GM12878 (cell line): ENCODE data around the gene OR4C11.

Experiments
- BHLHE40 ChIP-seq, 2 experiments: fragments of 450-650 bp in 1 of 2; IDR thresholded peaks; 2 replicates each; pipeline ENCODE4 v1.6.1; 2011 to 2017; ENCODE audit warnings: low read depth in 2 of 2, borderline replicate concordance in 1 of 2, improper control_type of control experiment in 1 of 2, low read length in 1 of 2, mild to moderate bottlenecking in 1 of 2
- CTCF ChIP-seq, 3 experiments: IDR thresholded peaks in 2 of 3; conservative IDR thresholded peaks in 1 of 3; 2 replicates each; pipeline ENCODE4 v1.5.1; 2011; ENCODE audit warnings: low read depth in 3 of 3, low read length in 3 of 3, mild to moderate bottlenecking in 3 of 3, control low read depth in 2 of 3, moderate library complexity in 2 of 3, inconsistent platforms in 1 of 3, mixed read lengths in 1 of 3; ENCODE audit not compliant: control insufficient read depth in 2 of 3, insufficient read depth in 1 of 3; ENCODE audit errors: extremely low read depth in 1 of 3
- EP300 ChIP-seq, 2 experiments: fragments of 150-350 bp in 1 of 2; IDR thresholded peaks; 2 replicates each; pipeline ENCODE4 v1.6.1; 2011 to 2012; ENCODE audit warnings: low read depth in 2 of 2, low read length in 2 of 2, borderline replicate concordance in 1 of 2, improper control_type of control experiment in 1 of 2, inconsistent platforms in 1 of 2; ENCODE audit not compliant: control insufficient read depth in 1 of 2
- ESRRA ChIP-seq: IDR thresholded peaks from 2 replicates; pipeline ENCODE4 v1.6.1; 2012; ENCODE audit warnings: mild to moderate bottlenecking, low read length, improper control_type of control experiment
- MAX ChIP-seq: IDR thresholded peaks from 2 replicates; pipeline ENCODE4 v1.6.1; 2012; ENCODE audit warnings: low read depth, low read length, improper control_type of control experiment
- NBN ChIP-seq: fragments of 450-650 bp; IDR thresholded peaks from 2 replicates; pipeline ENCODE4 v1.6.1; 2016

DNA sequence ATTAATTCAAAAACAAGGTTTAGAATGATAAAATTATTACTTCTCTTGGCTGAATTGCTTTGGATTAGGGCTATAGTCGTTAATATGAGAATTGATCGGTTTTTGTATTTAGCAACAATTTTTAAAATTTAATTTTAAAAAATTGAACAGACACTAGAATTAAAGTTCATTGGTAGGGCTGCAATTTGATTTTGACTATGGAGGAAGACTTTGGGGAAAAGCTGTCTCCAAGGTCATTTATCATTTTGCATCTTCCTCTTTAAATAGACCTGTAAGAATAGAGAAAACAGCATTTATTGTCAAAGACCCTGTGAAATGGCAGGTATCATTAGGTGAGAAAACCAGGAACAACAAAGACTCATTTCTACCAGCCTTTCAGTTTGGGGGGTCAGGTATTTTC, 40.6 kb upstream of the OR4C11 start, which contains the start of gene OR4S2:
- TF ChIP-seq BHLHE40 (IDR thresholded peaks at IDR 0.05; ENCODE audit: borderline replicate concordance in 1 of 2, low read depth in 2 of 2, low read length in 1 of 2) (no peak), EP300 (IDR thresholded peaks at IDR 0.05; ENCODE audit: borderline replicate concordance in 1 of 2, control insufficient read depth in 1 of 2, low read depth in 2 of 2, low read length in 2 of 2) (no peak), CTCF (IDR thresholded peaks at IDR 0.05 in 2 of 3, conservative IDR thresholded peaks at IDR 0.05 in 1 of 3; ENCODE audit: control insufficient read depth in 2 of 3, extremely low read depth in 1 of 3, insufficient read depth in 1 of 3, low read depth in 3 of 3, low read length in 3 of 3) (no peak), NBN (no peak), MAX (no peak), ESRRA (no peak)
